Eye (tissue), 1 donor: ENCODE results near the gene MACROD2.

Experiments
- DNase-seq: peaks from one replicate; pipeline ENCODE4 v3.0.0-alpha.2; 2015

MACROD2 gene

GRCh38 chr20:16072220-16072619 is 2076.9 kb downstream of the MACROD2 start:
- no peak for DNase-seq

GRCh38 chr20:16078172-16078898 is 2083.0 kb downstream of the MACROD2 start:
- DNase-seq: no peak

- no peak for DNase-seq
Observed at GRCh38 chr20:16081421-16081820, 2086.1 kb downstream of the MACROD2 start.

- no peak for DNase-seq
Observed at GRCh38 chr20:16082051-16082550, 2086.8 kb downstream of the MACROD2 start.

GRCh38 chr20:16083639-16084280 is 2088.4 kb downstream of the MACROD2 start:
- DNase-seq: no peak

GRCh38 chr20:16095226-16095625 is 2099.9 kb downstream of the MACROD2 start:
- no peak for DNase-seq

GRCh38 chr20:16096756-16097326 is 2101.5 kb downstream of the MACROD2 start:
- no peak for DNase-seq

- DNase-seq: no peak
Observed at GRCh38 chr20:16097788-16098187, 2102.5 kb downstream of the MACROD2 start.

- DNase-seq: no peak
Observed at GRCh38 chr20:16098890-16099639, 2103.7 kb downstream of the MACROD2 start.

- no peak for DNase-seq
Observed at GRCh38 chr20:16100111-16100510, 2104.8 kb downstream of the MACROD2 start.

- DNase-seq: no peak
Observed at GRCh38 chr20:16100767-16101166, 2105.5 kb downstream of the MACROD2 start.
